ENCODE data around the gene TOR4A.
"Not testable (repeated sequence)": the region's sequence is repeated elsewhere in the genome, so short reads cannot be mapped to it uniquely, and the experiment has no call there.

TOR4A gene

DNA sequence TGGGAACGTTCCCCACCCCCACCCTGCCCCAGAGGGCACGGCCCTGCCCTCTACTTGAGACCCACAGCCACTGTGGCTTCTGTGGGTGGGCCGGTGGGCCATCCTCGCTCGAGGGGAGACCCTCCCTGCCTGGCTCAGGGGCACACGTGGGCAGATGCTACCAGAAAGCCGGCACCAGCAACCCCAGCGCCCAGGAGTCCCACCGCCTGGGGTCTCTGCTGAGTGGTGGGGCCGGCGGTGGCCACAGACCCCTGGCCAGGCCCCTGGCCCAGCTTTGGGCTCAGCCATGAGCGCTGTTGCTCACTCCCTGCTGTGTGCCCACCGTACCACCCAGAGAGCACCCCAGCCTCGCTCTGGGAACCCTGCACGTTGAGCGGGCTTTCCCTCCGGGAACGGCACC, 41.1 kb downstream of the TOR4A start:
- peak; percentile 7 for DNase-seq (ENCODE audit: low spot score)

DNA sequence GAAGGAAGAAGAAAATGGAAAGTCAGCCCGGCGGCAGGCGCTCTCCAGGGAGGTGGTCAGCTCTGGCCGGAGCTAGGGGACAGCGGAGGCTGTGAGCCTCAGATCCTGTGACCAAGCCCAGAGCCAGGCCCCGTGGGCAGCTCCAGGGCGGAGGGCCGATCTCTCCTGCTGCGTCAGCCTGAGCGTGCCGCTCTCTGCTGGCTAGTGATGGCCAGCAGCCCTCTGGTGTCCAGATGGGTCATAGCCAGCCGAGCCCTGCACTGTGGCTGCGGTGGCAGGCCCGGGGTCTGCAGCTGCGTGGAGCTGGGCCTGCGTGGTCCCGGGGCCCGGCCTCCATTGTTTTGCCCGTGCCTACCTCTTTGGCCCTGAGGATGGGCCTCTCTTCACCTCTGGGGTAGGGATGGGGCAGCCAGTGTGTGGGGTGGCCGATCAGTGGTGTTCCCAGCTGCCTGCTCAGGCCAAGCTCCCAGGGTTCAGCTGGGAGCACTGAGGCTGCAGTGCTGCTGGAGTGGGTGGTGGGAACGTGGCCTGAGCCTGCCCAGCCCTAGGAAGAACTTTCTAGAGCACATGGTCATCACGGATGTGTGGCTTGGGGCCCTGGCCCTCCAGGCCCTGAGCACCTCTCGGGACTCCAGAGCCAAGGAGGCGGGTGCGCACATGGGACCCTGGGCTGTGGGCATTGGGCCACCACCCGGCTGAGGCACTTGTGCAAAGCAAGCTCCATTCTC, 41.6 kb downstream of the TOR4A start:
- DNase-seq (ENCODE audit: low spot score), result peak; percentile 81

DNA sequence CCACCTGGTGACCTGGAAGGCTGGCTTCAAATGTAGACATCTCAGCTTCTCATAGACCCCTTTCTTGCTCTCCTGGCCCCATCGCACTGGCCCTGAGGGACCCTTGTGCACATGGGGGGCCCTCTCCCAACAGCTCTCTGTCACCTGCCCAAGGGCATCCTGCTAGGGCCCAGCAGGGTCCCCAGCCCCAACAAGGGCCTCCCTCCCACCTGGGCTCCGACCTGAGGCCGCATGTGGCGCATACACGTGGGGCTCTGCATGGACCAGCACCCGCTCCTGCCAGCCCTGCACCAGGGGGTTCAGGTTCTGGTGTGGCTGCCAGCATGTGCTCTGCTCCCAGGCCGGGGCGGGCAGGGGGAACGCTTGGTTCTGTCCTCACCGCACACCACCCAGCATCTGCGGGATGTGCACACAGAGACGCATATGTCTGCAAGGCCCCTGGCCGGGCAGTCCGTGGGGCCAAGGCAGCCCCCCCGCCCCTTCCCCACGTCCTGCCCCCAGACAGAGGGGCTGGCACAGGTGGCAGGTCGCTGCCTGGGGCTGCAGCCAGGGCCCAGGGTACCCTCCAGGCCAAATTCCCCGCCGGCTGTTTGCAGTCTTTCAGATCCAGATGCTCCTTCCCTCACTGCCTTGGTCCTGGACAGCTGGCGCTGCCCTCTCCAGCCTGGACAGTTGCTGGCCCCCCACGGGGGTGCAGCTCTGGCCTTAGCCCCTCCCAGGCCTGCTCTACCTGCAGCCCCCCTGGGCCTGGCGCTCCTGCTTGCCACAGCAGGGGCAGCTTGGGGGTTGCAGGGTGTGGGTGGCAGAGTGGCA, 42.4 kb downstream of the TOR4A start:
- peak; percentile 6 for DNase-seq (ENCODE audit: low spot score)

DNA sequence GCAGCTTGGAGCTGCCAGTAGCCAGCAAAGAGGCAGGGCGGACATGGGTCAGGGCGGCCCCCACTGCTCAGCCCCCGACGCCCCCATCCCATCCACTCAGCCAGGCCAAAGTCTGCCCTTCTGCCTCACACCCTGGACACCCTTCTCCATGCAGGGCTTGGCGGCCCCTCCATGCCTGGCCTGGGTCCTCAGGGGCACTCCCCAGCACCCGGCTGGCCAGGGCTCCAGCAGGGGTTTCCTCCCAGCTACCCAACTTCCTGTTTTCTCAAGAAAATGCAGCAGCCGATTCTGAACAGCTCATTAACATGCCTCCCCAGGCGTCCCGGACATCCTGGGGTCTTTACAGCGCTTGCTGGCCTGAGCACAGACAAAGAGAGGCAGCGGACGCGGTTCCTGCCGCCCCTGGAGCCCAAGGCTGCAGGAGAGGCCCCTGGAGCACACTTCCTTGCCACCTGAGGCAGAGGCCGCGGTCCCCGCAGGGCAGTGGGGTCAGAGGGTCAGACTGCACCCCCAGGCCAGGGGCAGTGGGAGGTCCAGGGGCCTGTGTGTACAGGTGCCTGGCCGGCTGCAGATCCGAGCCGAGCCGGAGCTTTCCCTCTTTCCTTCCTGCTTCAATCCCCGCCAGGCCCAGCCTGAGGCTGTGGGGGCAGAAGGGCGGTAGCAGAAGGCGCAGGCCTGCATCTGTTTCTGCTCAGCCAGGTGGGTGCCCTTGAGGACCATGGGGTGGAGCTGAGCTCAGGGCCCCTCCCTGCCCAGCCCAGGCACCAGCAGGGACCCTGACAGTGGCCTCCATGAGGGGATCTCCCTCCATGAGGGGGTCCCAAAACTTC, 43.2 kb downstream of the TOR4A start:
- DNase-seq (ENCODE audit: low spot score), result peak; percentile 57

DNA sequence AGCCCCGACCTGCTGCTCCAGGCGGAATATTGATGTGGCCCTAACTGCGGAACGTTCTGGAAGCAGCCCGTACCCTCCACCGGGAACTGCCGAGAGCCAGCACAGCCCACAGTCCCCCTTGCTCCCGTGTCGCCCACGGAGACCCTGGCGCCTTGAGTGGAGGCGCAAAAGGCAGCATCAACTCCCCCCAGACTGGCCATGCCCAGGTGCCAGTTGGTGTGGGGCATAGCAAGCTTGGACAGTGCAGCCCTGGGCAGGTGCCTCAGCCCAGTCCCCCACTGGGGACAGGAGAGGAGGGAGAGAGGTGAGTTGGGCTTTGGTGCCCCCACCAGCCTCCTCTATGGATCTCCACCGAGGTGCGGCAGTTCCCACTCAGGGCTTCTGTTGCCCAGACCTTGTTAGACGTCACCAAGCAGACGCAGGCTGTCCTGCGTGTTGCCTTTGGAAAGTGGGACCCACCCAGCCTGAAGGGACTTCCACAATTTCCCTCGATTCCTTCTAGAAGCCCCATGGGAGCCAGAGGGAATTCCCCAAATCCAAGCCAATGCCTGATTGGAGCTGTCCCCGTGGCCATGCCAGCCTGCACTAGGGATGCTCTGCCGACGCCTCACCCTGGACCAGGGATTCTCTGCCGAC, 44.3 kb downstream of the TOR4A start:
- DNase-seq (ENCODE audit: low spot score), result peak; percentile 7

DNA sequence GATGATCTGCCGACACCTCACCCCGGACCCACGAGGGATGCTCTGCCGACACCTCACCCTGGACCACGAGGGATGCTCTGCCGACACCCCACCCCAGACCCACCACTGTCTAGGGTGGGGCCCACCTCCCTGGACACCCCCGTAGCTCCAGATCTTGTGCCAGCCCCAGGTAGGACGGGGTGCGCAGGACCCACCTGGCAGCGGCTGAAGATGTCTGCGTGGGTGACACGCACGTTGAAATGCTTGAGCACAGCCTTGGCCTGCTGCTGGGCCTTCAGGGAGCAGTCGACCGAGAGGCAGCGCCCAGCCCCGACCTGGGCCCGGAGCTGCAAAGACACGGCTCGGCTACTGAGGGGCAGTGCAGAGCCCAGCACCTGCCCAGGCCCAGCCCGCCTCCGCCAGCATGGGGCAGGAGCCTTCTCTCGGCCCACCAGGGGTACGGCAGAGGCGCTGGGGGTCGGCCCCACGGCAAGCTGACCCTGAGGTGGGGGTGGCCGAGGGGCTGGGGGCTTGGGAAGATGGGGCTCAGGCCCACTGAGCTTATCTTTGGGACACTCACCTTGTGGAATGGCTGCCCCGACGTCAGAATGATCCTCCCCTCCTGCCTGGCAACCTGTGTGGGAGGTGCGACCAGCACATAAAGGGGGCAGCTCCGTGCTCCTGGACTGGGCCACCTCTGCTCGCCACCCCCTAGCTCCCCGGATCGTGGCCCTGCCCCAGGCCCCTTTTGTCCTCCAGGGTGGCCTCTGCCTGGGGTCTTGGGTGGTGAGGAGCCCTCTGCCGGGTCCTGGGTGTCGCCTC, 46.2 kb downstream of the TOR4A start:
- no peak for DNase-seq (ENCODE audit: low spot score)

DNA sequence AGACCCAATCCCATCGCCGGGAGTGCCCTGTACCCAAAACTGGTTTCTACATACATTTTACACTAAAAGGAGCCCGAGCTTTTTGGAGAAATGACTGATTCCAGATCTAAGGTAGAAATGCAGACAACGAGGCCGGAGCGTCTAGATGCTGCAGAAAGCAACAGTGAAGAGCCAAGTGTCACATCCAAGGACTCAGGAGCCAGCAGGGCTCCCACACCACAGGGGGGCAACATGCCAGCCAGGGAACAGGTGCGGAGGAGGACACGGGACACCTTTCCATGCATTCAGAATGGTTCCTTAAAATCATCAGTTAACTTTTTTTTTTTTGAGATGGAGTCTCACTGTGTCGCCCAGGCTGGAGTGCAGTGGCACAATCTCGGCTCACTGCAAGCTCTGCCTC, 47.6 kb downstream of the TOR4A start:
- DNase-seq (ENCODE audit: low spot score), result no peak

DNA sequence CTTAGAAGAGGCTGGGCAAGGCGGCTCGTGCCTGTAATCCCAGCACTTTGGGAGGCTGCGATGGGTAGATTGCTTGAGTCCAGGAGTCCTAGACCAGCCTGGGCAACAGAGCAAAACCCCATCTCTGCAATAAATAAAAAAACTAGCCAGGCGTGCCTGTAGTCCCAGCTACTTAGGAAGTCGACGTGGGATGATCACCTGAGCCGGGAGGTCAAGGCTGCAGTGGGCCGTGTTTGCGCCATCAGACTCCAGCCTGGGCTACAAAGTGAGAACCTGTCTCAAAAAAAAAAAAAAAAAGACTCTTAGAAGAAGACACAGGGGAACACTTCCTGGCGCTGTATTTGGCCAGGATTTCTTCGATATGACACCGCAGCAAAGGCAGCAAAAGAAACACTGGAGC, 48.3 kb downstream of the TOR4A start:
- no peak for DNase-seq (ENCODE audit: low spot score)

DNA sequence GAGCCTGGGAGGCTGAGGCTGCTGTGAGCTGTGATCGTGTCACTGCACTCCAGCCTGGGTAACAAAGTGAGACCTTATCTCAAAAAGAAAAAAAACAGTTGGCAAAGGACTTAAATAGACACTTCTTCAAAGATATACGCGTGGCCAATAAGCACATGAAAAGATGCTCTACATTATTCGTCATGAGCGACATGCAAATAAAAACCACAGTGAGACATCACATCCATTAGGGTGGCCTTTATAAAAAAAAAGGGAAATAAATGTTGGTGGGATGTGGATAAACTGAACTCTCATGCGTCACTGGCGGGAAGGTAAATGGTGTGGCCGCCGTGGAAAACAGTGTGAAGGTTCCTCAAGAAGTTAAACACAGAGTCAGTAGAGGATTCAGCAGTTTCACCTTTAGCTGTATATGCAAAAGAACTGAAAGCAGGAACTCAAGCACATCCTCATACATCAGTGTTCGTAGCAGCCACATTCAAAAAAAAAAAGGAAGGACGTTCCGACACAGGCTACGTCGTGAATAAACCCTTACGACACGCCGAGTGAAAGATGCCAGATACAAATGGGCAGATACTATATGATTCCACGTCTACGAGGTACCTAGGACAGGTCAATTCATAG, 49.0 kb downstream of the TOR4A start:
- DNase-seq (ENCODE audit: low spot score), result no peak

DNA sequence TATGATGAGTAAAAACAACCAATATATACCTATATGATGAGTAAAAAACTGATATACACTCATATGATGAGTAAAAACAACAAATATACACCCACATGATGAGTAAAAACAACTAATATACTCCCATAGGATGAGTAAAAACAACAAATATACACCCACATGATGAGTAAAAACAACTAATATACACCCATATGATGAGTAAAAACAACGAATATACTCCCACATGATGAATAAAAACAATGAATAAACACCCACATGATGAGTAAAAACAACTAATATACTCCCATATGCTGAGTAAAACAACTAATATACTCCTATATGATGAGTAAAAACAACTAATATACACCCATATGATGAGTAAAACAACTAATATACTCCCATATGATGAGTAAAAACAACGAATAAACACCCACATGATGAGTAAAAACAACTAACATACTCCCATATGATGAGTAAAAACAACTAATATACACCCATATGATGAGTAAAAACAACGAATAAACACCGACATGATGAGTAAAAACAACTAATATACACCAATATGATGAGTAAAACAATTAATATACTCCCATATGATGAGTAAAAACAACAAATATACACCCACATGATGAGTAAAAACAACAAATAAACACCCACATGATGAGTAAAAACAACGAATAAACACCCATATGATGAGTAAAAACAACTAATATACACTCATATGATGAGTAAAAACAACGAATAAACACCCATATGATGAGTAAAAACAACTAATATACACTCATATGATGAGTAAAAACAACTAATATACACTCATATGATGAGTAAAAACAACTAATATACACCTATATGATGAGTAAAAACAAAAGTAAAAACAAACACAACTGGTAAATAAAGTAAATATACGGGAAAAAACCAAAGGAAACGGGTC, 50.4 kb downstream of the TOR4A start:
- not testable (repeated sequence) for DNase-seq (ENCODE audit: low spot score)

DNA sequence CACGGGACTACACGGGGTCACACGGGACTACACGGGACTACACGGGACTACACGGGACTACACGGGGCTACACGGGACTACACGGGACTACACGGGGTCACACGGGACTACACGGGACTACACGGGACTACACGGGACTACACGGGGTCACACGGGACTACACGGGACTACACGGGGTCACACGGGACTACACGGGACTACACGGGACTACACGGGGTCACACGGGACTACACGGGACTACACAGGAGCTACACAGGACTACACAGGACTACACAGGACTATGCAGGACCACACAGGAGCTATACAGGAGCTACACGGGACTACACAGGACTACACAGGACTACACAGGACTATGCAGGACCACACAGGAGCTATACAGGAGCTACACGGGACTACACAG, 52.1 kb downstream of the TOR4A start:
- not testable (repeated sequence) for DNase-seq (ENCODE audit: low spot score)

DNA sequence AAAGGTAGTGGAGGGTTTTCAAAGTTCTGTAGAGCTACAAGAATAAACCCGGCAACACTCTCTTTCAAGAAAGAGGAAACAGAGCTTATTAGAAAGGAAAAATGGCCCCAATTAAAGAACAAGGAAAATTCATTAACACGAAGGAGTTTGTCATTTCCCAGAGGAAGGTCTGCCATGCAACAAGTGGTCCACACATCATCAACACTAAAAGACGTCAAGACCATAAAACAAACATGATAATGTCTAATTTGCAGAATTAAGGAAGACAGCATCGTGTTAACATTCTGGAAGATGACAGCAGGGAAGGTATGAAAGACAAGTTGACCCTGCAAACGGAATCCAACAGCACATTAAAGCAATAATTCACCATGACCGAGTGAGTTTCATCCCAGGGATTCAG, 53.2 kb downstream of the TOR4A start:
- DNase-seq (ENCODE audit: low spot score), result no peak

DNA sequence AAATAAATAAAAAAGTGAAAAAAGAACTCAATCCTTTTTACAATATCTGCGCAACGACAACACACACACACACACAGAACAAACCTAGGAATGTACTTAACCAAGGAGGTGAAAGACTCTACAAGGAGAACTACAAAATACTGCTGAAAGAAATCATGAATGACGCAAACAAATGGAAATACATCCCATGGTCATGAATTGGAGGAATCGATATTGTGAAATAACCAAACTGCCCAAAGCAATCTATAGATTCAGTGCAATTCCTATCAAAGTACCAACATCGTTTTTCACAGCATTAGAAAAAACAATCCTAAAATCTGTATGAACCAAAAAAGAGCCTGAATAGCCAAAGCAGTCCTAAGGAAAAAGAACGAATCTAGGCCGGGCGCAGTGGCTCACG, 54.4 kb downstream of the TOR4A start:
- DNase-seq (ENCODE audit: low spot score), result no peak
